HG03575 (cell line): ENCODE results near the gene SSX4.
"Not testable (repeated sequence)": the region's sequence is repeated elsewhere in the genome, so short reads cannot be mapped to it uniquely, and the experiment has no call there.

ENCODE experiments used
- ATAC-seq: cut with Tn5 transposase; IDR thresholded peaks from one replicate; pipeline ENCODE4 v1.9.1; 2021; ENCODE audit not compliant: unreplicated experiment, insufficient number of reproducible peaks, low FRiP score; ENCODE audit errors: extremely low read depth

SSX4 gene, protein sequence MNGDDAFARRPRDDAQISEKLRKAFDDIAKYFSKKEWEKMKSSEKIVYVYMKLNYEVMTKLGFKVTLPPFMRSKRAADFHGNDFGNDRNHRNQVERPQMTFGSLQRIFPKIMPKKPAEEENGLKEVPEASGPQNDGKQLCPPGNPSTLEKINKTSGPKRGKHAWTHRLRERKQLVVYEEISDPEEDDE

DNA sequence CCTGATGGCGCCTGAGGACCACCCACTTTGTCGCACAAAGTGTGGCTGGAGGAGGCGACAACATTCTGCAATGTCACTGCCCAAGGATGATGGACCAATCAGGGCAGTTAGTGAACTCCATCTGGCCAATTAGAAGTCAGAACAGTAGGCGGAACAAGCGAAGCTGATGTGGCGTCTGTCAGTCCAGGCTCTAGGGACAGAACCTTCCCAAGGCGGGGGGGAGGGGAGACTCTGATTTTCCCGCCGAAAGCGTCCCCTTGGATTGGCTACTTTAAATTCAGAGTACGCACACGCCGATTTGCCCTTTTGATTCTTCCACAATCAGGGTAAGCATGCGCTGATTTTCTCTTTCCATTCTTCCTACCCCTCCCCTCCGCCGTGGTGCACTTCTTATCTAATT lies at the start of gene SSX4:
Gene SSX4, plus strand, starts transcription at position 301 of the 400 bp plus-strand sequence. CDS start 515 bp downstream, outside the sequence.
- not testable (repeated sequence) for ATAC-seq

DNA sequence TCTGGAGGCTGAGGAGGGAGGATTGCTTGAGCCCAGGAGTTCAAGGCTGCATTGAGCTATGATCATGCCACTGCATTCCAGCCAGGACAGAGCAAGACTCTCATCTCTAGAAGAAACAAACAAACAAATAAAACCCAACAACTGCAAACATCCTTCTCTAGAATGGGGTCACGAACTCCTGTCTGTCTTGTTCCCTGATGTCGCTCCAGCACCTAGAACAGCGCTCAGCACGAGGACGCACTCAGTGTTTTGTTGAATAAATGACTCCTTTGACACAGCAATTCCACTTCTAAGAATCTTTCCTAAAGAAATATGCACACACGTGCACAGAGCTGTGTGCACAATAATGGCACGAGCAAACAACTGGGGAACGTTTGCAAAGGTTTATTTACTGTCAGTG lies 37.3 kb upstream of the SSX4 start:
- not testable (repeated sequence) for ATAC-seq

DNA sequence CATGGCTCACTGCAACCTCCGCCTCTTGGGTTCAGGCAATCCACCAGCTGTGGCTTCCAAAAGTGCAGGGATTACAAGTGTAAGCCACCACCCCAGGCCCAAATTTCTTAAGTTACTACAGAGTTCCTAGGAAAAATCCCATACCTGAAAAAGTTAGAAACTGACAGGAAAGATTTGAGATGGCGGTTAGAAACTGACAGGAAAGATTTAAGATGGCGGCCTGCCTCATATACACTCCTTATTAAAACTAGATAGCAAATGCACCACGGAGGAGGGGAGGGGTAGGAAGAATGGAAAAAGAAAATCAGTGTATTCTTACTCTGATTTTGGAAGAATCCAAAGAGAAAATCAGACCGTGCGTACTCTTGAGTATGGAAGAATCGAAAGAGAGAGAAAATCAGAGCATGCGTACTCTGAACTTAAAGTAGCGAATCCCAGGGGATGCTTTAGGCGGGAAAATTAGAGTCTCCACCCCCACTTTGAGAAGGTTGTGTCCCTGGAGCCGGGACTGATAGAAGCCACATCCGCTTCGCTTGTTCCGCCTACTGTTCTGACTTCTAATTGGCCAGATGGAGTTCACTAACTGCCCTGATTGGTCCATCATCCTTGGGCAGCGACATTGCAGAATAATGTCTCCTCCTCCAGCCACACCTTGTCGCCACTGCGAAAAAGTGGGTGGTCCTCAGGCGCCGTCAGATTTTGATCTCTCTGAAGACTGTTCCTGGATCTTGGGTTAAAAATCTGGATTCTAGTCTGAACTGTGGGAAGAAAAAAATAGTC lies 26.8 kb upstream of the SSX4 start, which contains the start of gene SSX3:
Gene SSX3, minus strand, starts transcription at position 389 of the 780 bp plus-strand sequence. CDS start 1,454 bp downstream, outside the sequence.
- not testable (repeated sequence) for ATAC-seq

DNA sequence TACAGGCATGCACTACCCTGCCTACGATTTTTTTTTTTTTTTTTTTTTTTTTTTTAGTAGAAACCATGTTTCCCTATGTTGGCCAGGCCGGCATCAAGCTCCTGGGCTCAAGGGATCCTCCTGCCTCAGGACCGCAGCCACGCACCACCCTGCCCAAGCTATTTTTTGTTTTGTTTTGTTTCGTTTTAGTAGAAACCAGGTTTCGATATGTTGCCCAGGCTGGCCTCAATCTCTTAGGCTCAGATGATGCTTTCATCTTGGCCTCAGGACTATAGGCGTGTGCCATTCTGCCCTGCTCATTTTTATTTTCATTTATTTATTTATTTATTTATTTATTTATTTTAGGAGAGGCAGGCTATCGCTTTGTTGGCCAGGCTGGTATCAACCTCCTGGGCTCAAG lies 25.7 kb upstream of the SSX4 start:
- no peak for ATAC-seq

DNA sequence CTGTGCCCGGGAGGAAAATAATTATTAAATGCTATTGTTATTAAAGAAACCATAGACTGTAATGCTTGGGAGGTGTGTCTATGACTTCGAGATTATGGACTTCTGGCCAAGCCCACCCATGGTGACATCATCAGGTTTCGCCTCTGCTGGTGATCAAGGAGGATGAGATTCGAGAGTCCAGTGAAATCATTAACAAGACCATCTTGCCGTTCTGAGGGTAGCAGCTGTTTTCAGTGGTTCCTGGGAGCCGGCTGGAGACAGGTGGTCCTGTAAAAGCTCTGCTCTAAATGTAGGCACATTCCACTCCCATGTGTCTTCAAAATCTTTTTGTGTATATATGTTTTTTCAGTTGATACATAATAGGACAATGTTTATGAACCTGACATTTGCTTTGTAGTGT lies 24.1 kb upstream of the SSX4 start:
- ATAC-seq, result not testable (repeated sequence)

DNA sequence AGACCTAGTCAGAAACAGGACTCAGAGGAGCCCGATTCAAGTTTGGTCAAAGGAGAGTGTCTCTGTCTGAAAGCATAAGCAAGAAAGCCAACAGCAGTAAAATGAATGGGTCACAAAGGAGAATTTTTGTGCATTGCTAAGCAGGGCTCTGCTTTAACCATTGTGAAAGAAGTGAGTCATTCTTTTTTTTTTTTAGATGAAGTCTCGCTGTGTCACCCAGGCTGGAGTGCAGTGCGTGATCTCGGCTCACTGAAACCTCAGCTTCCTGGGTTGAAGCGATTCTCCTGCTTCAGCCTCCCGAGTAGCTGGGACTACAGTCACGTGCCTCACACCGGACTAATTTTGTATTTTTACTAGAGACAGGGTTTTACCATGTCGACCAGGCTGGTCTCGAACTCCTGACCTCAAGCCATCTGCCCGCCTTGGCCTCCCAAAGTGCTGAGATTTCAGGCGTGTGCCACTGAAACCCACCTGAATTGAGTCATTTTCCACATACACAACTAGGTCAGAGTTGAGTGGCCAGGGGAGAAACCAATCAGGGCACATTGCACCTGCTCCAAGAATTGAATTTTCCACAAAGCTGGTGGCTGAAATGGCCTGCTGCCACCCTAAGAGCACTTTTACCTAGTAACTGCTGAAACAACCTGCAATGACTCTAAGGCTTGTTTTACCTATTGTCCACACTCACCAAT lies 15.5 kb upstream of the SSX4 start:
- ATAC-seq, result not testable (repeated sequence)

DNA sequence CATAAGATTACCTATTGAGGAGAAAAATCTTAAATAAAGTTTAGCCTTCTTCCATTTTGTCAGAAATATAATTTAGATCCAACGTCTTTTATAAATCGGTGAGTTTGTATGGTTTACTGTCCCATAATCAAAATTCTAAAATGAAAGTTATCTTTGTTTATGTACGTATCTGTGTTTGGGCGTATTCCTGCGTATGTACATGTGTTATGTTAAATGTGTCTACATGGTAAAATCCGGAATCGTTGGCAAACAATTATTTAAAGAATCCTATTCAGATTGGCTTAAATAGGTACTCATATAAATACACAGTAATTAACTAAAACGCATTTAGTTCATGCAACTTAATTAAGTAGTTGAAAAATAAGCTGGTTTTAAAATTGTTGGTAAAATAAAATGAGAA lies 12.9 kb upstream of the SSX4 start:
- not testable (repeated sequence) for ATAC-seq

DNA sequence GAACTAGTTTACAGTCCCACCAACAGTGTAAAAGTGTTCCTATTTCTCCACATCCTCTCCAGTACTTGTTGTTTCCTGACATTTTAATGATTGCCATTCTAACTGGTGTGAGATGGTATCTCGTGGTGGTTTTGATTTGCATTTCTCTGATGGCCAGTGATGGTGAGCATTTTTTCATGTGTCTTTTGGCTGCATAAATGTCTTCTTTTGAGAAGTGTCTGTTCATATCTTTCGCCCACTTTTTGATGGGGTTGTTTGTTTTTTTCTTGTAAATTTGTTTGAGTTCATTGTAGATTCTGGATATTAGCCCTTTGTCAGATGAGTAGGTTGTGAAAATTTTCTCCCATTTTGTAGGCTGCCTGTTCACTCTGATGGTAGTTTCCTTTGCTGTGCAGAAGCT lies 13.6 kb downstream of the SSX4 start:
- ATAC-seq, result not testable (repeated sequence)

DNA sequence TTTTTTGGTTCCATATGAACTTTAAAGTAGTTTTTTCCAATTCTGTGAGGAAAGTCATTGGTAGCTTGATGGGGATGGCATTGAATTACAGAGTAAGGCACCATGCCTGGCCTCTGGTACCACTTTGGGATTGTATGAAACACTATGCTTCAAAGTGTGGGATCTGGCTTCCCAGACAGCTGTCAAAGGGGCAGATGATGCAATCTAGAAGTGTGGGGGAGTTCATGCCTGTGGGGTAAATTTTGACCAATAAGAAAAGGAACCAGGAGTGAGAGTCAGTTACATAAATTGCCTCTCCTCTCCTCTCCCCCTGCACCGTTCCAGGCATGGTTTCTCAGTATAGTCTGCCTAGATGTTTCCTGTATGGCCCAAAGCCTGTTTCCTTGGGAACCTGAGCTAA lies 14.5 kb downstream of the SSX4 start:
- ATAC-seq, result not testable (repeated sequence)

DNA sequence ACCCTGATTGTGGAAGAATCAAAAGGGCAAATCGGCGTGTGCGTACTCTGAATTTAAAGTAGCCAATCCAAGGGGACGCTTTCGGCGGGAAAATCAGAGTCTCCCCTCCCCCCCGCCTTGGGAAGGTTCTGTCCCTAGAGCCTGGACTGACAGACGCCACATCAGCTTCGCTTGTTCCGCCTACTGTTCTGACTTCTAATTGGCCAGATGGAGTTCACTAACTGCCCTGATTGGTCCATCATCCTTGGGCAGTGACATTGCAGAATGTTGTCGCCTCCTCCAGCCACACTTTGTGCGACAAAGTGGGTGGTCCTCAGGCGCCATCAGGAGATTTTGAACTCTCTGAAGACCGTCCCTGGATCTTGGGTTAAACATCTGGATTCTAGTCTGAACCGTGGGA lies 28.5 kb downstream of the SSX4 start, which contains the start of gene SSX4B:
Gene SSX4B, minus strand, starts transcription at position 101 of the 400 bp plus-strand sequence. CDS start 588 bp downstream, outside the sequence.
- ATAC-seq, result not testable (repeated sequence)

DNA sequence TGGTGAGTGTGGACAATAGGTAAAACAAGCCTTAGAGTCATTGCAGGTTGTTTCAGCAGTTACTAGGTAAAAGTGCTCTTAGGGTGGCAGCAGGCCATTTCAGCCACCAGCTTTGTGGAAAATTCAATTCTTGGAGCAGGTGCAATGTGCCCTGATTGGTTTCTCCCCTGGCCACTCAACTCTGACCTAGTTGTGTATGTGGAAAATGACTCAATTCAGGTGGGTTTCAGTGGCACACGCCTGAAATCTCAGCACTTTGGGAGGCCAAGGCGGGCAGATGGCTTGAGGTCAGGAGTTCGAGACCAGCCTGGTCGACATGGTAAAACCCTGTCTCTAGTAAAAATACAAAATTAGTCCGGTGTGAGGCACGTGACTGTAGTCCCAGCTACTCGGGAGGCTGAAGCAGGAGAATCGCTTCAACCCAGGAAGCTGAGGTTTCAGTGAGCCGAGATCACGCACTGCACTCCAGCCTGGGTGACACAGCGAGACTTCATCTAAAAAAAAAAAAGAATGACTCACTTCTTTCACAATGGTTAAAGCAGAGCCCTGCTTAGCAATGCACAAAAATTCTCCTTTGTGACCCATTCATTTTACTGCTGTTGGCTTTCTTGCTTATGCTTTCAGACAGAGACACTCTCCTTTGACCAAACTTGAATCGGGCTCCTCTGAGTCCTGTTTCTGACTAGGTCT lies 43.8 kb downstream of the SSX4 start:
- ATAC-seq, result not testable (repeated sequence)

DNA sequence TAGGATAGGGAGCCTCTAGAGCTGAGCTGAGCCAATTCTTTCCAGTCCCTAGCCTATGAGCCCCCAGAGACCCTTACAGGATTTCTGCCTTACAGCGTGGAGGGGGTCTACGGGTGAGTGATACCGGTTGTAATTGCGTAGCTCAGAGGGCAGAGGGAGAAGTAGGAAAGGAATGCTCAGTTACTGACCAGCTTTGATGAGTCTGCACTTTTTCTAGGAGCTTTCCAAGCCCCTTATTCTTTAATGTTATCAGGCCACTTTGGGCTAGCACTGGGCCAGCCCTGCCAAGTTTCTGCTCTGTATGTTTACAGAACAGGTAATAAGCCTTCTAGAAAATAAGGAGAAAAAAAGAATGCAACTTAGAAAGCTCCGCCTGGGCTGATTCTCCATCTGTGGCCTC lies 46.3 kb downstream of the SSX4 start:
- ATAC-seq, result not testable (repeated sequence)

DNA sequence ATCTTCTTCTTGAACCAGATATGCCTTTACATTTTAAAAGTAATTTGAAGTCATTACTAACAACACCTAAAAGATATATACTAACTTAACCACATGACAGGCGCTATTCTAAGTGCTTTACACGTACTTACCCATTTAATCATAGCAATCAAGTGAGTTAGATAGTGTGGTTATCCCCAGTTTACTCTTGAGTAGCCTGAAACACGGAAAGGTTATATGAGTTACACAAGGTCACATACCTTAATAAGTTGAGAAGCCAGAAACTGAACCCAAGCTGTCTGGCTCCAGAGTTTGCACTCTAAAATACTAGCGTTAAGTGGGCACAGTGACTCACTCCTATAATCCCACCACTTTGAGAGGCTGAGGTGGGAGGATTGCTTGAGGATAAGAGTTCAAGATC lies 46.8 kb downstream of the SSX4 start:
- not testable (repeated sequence) for ATAC-seq

DNA sequence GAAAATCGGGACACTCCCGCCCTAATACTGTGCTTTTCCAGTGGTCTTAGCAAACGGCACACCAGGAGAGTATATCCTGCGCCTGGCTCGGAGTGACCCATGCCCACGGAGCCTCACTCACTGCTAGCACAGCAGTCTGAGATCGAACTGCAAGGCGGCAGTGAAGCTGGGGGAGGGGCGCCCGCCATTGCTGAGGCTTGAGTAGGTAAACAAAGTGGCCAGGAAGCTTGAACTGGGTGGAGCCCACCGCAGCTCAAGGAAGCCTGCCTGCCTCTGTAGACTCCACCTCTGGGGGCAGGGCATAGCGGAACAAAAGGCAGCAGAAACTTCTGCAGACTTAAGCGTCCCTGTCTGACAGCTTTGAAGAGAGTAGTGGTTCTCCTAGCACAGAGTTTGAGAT lies 50.4 kb downstream of the SSX4 start:
- not testable (repeated sequence) for ATAC-seq
